HEK293 (cell line): ENCODE results near the gene DEFB132.
A peak's percentile ranks its signal among the peaks of the same experiment; 100 is the strongest.

Source experiments
- CTCF ChIA-PET: fragments of 350-600 bp; formaldehyde crosslinking; extraction: SDS; loops from one replicate; lab custom pipeline; 2021; ENCODE audit warnings: antibody characterized with exemption; lab: Yijun Ruan, JAX
- POLR2A ChIA-PET: fragments of 300-600 bp; formaldehyde crosslinking; extraction: SDS; loops from one replicate; lab custom pipeline; 2020; ENCODE audit warnings: antibody characterized with exemption, inconsistent platforms; lab: Yijun Ruan, JAX
- H3K27ac ChIP-seq: fragments of 200-500 bp; sonication (Bioruptor generic); 2 replicates; pipeline ENCODE4 v1.5.1; 2014; ENCODE audit warnings: low read depth, low read length, control low read depth, inconsistent platforms; ENCODE audit errors: extremely low read depth
- H3K36me3 ChIP-seq, 2 experiments: fragments of 200-500 bp in 1 of 2; sonication (Bioruptor generic) in 1 of 2; 1 replicate in 1 of 2; 2 replicates in 1 of 2; pipeline ENCODE4 v1.5.1; 2014 to 2017; ENCODE audit warnings: inconsistent platforms in 2 of 2, low read length in 2 of 2; ENCODE audit not compliant: control insufficient read depth in 2 of 2, insufficient read depth in 1 of 2
- H3K4me1 ChIP-seq: fragments of 200-500 bp; sonication (Bioruptor generic); 2 replicates; pipeline ENCODE4 v1.5.1; 2014; ENCODE audit warnings: mild to moderate bottlenecking, low read length, inconsistent platforms; ENCODE audit not compliant: control insufficient read depth, insufficient read depth
- H3K4me3 ChIP-seq: 2 replicates; pipeline ENCODE4 v1.5.1; 2011; ENCODE audit warnings: low read depth, mild to moderate bottlenecking, control low read depth, low read length, moderate library complexity
- H3K9me3 ChIP-seq: fragments of 200-500 bp; sonication (Bioruptor generic); 2 replicates; pipeline ENCODE4 v1.5.1; 2014; ENCODE audit warnings: low read depth, low read length, inconsistent platforms; ENCODE audit not compliant: control insufficient read depth, insufficient read depth
- EGR2 ChIP-seq: fragments of 450-650 bp; formaldehyde crosslinking; IDR thresholded peaks from 2 replicates; pipeline ENCODE4 v1.5.1; 2016; ENCODE audit warnings: low read depth, missing biosample characterization, missing genetic modification characterization
- GFI1B ChIP-seq: fragments of 450-650 bp; formaldehyde crosslinking; IDR thresholded peaks from 2 replicates; pipeline ENCODE4 v1.5.1; 2016; ENCODE audit warnings: missing biosample characterization, missing genetic modification characterization
- GLI4 ChIP-seq: fragments of 450-650 bp; formaldehyde crosslinking; IDR thresholded peaks from 2 replicates; pipeline ENCODE4 v1.5.1; 2016; ENCODE audit warnings: missing biosample characterization, missing genetic modification characterization
- GLIS2 ChIP-seq: fragments of 450-650 bp; formaldehyde crosslinking; IDR thresholded peaks from 2 replicates; pipeline ENCODE4 v1.5.1; 2016; ENCODE audit warnings: missing biosample characterization, missing genetic modification characterization
- KLF8 ChIP-seq: fragments of 450-650 bp; formaldehyde crosslinking; IDR thresholded peaks from 2 replicates; pipeline ENCODE4 v1.5.1; 2016; ENCODE audit warnings: missing biosample characterization, missing genetic modification characterization
- SP2 ChIP-seq: fragments of 450-650 bp; formaldehyde crosslinking; IDR thresholded peaks from 2 replicates; pipeline ENCODE4 v1.5.1; 2016; ENCODE audit warnings: missing biosample characterization, missing genetic modification characterization
- SP3 ChIP-seq: fragments of 450-650 bp; formaldehyde crosslinking; IDR thresholded peaks from 2 replicates; pipeline ENCODE4 v1.5.1; 2016; ENCODE audit warnings: missing biosample characterization, missing genetic modification characterization
- ZBTB20 ChIP-seq: fragments of 450-650 bp; formaldehyde crosslinking; IDR thresholded peaks from 2 replicates; pipeline ENCODE4 v1.5.1; 2016; ENCODE audit warnings: missing biosample characterization, missing genetic modification characterization
- ZNF114 ChIP-seq: fragments of 450-650 bp; formaldehyde crosslinking; IDR thresholded peaks from 2 replicates; pipeline ENCODE4 v1.5.0; 2017; ENCODE audit warnings: missing biosample characterization, missing genetic modification characterization
- ZNF121 ChIP-seq: fragments of 450-650 bp; formaldehyde crosslinking; IDR thresholded peaks from 2 replicates; pipeline ENCODE4 v1.5.1; 2016; ENCODE audit warnings: missing biosample characterization, missing genetic modification characterization
- ZNF169 ChIP-seq: fragments of 450-650 bp; formaldehyde crosslinking; IDR thresholded peaks from 2 replicates; pipeline ENCODE4 v1.5.1; 2016; ENCODE audit warnings: missing biosample characterization, missing genetic modification characterization
- ZNF221 ChIP-seq: fragments of 450-650 bp; formaldehyde crosslinking; IDR thresholded peaks from 2 replicates; pipeline ENCODE4 v1.5.1; 2017; ENCODE audit warnings: missing biosample characterization, missing genetic modification characterization, borderline replicate concordance
- ZNF350 ChIP-seq: fragments of 450-650 bp; formaldehyde crosslinking; IDR thresholded peaks from 2 replicates; pipeline ENCODE4 v1.5.0; 2017; ENCODE audit warnings: missing biosample characterization, mild to moderate bottlenecking, missing genetic modification characterization
- ZNF555 ChIP-seq: fragments of 450-650 bp; formaldehyde crosslinking; conservative IDR thresholded peaks from 2 replicates; pipeline ENCODE4 v1.5.1; 2017; ENCODE audit warnings: missing biosample characterization, mild to moderate bottlenecking, missing genetic modification characterization, inconsistent platforms
- ZNF658 ChIP-seq: fragments of 450-650 bp; formaldehyde crosslinking; IDR thresholded peaks from 2 replicates; pipeline ENCODE4; 2016; ENCODE audit warnings: missing biosample characterization, missing genetic modification characterization
- ZNF707 ChIP-seq: fragments of 450-650 bp; formaldehyde crosslinking; IDR thresholded peaks from 2 replicates; pipeline ENCODE4 v1.5.1; 2016; ENCODE audit warnings: missing biosample characterization, missing genetic modification characterization
- ZNF785 ChIP-seq: fragments of 450-650 bp; formaldehyde crosslinking; IDR thresholded peaks from 2 replicates; pipeline ENCODE4 v1.5.1; 2016; ENCODE audit warnings: missing biosample characterization, missing genetic modification characterization
- ZNF791 ChIP-seq: fragments of 450-650 bp; formaldehyde crosslinking; IDR thresholded peaks from 2 replicates; pipeline ENCODE4 v1.5.1; 2016; ENCODE audit warnings: missing biosample characterization, missing genetic modification characterization
- TF ChIP-seq, protein P1 (sequence below): fragments of 450-650 bp; formaldehyde crosslinking; IDR thresholded peaks from 2 replicates; pipeline ENCODE4 v1.5.1; 2016; ENCODE audit warnings: missing biosample characterization, missing genetic modification characterization
- TF ChIP-seq, protein P2 (sequence below): fragments of 450-650 bp; formaldehyde crosslinking; IDR thresholded peaks from 2 replicates; pipeline ENCODE4 v1.5.1; 2016; ENCODE audit warnings: missing biosample characterization, missing genetic modification characterization
- TF ChIP-seq, protein P3 (sequence below): fragments of 450-650 bp; formaldehyde crosslinking; IDR thresholded peaks from 2 replicates; pipeline ENCODE4 v1.5.1; 2016; ENCODE audit warnings: missing biosample characterization, missing genetic modification characterization
- TF ChIP-seq, protein P4 (sequence below): fragments of 450-650 bp; formaldehyde crosslinking; IDR thresholded peaks from 2 replicates; pipeline ENCODE4 v1.5.1; 2016; ENCODE audit warnings: missing biosample characterization, missing genetic modification characterization, borderline replicate concordance
- TF ChIP-seq, protein P5 (sequence below): fragments of 450-650 bp; formaldehyde crosslinking; conservative IDR thresholded peaks from 2 replicates; pipeline ENCODE4 v1.5.1; 2016; ENCODE audit warnings: low read depth, missing biosample characterization, missing genetic modification characterization
- TF ChIP-seq, protein P6 (sequence below): sonication (generic); formaldehyde crosslinking; IDR thresholded peaks from 2 replicates; pipeline ENCODE4 v1.8.1; 2022; ENCODE audit warnings: mild to moderate bottlenecking, moderate library complexity, missing genetic modification reagents

The DEFB132 gene

DNA sequence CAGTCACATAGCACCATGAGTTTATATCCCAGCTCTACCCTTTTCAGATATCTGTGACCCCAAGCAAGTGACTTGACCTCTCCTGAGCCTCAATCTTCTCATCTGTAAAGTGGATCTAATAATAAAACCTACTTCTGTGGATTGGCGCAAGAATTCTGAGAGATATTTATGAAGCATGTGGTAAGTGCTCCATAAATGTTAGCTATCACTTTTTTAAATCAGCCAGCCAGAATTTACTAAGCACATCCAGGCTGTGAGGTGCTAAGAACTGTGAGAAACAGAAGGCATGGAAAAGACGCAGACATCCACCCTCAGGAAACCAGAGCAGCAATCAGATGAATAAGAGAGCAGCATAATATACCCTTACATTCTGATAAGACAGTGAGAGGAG is 32.2 kb downstream of the DEFB132 start (continued):
- TF ChIP-seq, protein P1, sequence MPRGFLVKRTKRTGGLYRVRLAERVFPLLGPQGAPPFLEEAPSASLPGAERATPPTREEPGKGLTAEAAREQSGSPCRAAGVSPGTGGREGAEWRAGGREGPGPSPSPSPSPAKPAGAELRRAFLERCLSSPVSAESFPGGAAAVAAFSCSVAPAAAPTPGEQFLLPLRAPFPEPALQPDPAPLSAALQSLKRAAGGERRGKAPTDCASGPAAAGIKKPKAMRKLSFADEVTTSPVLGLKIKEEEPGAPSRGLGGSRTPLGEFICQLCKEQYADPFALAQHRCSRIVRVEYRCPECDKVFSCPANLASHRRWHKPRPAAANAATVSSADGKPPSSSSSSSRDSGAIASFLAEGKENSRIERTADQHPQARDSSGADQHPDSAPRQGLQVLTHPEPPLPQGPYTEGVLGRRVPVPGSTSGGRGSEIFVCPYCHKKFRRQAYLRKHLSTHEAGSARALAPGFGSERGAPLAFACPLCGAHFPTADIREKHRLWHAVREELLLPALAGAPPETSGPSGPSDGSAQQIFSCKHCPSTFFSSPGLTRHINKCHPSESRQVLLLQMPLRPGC = no peak
- TF ChIP-seq ZNF707 = no peak
- no peak for TF ChIP-seq ZNF785 (tag by site-specific recombination)
- TF ChIP-seq, protein P2, sequence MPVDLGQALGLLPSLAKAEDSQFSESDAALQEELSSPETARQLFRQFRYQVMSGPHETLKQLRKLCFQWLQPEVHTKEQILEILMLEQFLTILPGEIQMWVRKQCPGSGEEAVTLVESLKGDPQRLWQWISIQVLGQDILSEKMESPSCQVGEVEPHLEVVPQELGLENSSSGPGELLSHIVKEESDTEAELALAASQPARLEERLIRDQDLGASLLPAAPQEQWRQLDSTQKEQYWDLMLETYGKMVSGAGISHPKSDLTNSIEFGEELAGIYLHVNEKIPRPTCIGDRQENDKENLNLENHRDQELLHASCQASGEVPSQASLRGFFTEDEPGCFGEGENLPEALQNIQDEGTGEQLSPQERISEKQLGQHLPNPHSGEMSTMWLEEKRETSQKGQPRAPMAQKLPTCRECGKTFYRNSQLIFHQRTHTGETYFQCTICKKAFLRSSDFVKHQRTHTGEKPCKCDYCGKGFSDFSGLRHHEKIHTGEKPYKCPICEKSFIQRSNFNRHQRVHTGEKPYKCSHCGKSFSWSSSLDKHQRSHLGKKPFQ (tag by site-specific recombination) = no peak
- TF ChIP-seq ZNF221 (tag by site-specific recombination) = no peak
- no peak for TF ChIP-seq ZNF791 (tag by site-specific recombination)
- TF ChIP-seq ZNF114 = no peak
- no peak for TF ChIP-seq ZNF121 (tag by site-specific recombination)
- TF ChIP-seq, protein P3, sequence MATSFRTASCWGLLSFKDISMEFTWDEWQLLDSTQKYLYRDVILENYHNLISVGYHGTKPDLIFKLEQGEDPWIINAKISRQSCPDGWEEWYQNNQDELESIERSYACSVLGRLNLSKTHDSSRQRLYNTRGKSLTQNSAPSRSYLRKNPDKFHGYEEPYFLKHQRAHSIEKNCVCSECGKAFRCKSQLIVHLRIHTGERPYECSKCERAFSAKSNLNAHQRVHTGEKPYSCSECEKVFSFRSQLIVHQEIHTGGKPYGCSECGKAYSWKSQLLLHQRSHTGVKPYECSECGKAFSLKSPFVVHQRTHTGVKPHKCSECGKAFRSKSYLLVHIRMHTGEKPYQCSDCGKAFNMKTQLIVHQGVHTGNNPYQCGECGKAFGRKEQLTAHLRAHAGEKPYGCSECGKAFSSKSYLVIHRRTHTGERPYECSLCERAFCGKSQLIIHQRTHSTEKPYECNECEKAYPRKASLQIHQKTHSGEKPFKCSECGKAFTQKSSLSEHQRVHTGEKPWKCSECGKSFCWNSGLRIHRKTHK = no peak

DNA sequence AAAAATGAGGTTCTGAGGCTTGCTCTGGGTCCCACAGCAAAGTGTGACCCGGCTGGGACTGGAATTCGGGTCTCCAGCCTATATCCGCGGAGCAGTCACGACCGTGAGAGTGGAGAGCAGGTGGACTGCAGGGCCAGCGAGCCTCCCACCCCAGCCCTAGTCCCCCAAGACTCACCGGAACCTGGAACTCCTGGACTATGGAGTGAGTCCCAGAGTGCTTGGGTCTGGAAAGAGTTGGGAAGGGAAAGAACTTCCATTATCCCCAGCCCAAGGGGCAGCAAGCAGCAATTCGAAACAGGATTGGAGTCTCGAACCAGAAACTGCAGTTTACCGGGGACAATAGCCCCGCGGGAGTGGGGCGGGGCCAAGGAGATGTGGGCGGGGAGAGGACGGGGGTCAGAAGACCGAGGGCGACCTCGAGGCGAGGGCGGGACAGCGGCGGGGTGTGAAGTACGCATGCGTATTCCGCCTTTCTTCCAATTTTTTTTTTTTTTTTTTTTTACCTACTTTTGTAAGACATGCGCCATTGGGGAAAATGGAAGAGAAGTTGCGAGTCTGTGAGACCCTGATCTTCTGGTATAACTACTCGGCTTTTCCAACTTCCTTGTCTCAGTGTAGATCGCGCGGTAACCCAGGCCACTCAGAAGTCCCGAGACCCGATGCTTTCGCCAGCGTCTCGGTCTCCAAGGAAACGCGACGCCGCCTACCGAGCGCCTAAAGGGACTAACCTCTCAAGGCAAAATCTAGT is 32.7 kb downstream of the DEFB132 start, which contains the start of gene C20orf96:
C20orf96 (minus strand) TSS at position 667 of the 748 bp plus-strand sequence; CDS start at position 527, 140 bp downstream.
- peaks cover 0 to 3% of the 10 kb centered on the region in 2 experiments; a peak in 2 of 3 replicates for H3K36me3 ChIP-seq
- H3K4me3 ChIP-seq = peak within 1 kb of the TSS; percentile 57
- CTCF ChIA-PET = interaction anchor here (0.7 kb wide), 1 partner anchor 40 kb away, joined by 3 read pairs; no protein-coding TSS in a partner anchor
- H3K4me1 ChIP-seq = peaks cover 10% of the 10 kb centered on the region
- POLR2A ChIA-PET = interaction anchor here (1.0 kb wide), 1 partner anchor 11 kb away, joined by 7 read pairs; no protein-coding TSS in a partner anchor
- no peaks in the 10 kb centered on the region for H3K9me3 ChIP-seq
- H3K27ac ChIP-seq = peak within 1 kb of the TSS; percentile 68
- no peak for TF ChIP-seq ZNF350
- no peak for TF ChIP-seq ZNF169 (tag by site-specific recombination)
- TF ChIP-seq, protein P4, sequence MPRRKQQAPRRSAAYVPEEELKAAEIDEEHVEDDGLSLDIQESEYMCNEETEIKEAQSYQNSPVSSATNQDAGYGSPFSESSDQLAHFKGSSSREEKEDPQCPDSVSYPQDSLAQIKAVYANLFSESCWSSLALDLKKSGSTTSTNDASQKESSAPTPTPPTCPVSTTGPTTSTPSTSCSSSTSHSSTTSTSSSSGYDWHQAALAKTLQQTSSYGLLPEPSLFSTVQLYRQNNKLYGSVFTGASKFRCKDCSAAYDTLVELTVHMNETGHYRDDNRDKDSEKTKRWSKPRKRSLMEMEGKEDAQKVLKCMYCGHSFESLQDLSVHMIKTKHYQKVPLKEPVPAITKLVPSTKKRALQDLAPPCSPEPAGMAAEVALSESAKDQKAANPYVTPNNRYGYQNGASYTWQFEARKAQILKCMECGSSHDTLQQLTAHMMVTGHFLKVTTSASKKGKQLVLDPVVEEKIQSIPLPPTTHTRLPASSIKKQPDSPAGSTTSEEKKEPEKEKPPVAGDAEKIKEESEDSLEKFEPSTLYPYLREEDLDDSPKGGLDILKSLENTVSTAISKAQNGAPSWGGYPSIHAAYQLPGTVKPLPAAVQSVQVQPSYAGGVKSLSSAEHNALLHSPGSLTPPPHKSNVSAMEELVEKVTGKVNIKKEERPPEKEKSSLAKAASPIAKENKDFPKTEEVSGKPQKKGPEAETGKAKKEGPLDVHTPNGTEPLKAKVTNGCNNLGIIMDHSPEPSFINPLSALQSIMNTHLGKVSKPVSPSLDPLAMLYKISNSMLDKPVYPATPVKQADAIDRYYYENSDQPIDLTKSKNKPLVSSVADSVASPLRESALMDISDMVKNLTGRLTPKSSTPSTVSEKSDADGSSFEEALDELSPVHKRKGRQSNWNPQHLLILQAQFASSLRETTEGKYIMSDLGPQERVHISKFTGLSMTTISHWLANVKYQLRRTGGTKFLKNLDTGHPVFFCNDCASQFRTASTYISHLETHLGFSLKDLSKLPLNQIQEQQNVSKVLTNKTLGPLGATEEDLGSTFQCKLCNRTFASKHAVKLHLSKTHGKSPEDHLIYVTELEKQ (tag by site-specific recombination) = no peak
- peak; percentile 74 for TF ChIP-seq SP3 (tag by site-specific recombination)
- TF ChIP-seq ZNF555 = no peak
- no peak for TF ChIP-seq GFI1B (tag by site-specific recombination)
- TF ChIP-seq KLF8 (tag by site-specific recombination) = no peak
- TF ChIP-seq GLIS2 (tag by site-specific recombination) = no peak
- TF ChIP-seq, protein P5, sequence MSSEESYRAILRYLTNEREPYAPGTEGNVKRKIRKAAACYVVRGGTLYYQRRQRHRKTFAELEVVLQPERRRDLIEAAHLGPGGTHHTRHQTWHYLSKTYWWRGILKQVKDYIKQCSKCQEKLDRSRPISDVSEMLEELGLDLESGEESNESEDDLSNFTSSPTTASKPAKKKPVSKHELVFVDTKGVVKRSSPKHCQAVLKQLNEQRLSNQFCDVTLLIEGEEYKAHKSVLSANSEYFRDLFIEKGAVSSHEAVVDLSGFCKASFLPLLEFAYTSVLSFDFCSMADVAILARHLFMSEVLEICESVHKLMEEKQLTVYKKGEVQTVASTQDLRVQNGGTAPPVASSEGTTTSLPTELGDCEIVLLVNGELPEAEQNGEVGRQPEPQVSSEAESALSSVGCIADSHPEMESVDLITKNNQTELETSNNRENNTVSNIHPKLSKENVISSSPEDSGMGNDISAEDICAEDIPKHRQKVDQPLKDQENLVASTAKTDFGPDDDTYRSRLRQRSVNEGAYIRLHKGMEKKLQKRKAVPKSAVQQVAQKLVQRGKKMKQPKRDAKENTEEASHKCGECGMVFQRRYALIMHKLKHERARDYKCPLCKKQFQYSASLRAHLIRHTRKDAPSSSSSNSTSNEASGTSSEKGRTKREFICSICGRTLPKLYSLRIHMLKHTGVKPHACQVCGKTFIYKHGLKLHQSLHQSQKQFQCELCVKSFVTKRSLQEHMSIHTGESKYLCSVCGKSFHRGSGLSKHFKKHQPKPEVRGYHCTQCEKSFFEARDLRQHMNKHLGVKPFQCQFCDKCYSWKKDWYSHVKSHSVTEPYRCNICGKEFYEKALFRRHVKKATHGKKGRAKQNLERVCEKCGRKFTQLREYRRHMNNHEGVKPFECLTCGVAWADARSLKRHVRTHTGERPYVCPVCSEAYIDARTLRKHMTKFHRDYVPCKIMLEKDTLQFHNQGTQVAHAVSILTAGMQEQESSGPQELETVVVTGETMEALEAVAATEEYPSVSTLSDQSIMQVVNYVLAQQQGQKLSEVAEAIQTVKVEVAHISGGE (tag by site-specific recombination) = no peak
- TF ChIP-seq, protein P6, sequence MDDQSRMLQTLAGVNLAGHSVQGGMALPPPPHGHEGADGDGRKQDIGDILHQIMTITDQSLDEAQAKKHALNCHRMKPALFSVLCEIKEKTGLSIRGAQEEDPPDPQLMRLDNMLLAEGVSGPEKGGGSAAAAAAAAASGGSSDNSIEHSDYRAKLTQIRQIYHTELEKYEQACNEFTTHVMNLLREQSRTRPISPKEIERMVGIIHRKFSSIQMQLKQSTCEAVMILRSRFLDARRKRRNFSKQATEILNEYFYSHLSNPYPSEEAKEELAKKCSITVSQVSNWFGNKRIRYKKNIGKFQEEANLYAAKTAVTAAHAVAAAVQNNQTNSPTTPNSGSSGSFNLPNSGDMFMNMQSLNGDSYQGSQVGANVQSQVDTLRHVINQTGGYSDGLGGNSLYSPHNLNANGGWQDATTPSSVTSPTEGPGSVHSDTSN = no peak
- TF ChIP-seq ZNF658 (tag by site-specific recombination) = no peak
- TF ChIP-seq GLI4 (tag by site-specific recombination) = no peak
- peak; percentile 63 for TF ChIP-seq EGR2 (tag by site-specific recombination)
- TF ChIP-seq ZBTB20 (tag by site-specific recombination) = peak; percentile 15; the same call in 1 of the 2 replicates
- TF ChIP-seq SP2 (tag by site-specific recombination) = peak; percentile 87
